ENCODE results near the gene RNF113B. TPM values are rescaled to one million over a fixed set of nuclear protein-coding genes. Genes with fewer than 3 reads are reported as not detected.

The RNF113B gene
- total and polyA plus RNA-seq, 2 donors (not counting 1 experiment from before 2014, with no cell fraction given): not detected

DNA sequence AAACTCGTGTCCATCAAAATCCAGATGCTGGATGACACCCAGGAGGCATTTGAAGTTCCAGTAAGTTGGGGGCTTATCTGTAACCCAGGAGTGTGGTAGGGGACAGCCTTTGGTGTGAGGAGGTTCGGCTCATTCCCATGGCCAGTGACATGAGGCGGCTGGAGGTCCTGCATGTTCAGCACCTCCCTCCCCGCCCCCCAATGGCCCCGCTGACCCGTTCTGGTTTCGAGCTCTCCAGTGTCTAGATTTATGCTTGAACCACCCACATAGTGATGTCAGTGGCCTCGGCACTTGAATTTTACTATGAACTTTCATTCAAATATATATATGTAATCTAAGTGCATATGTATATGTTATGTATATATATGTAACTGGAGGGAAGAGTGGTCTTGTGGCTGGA lies 36.3 kb upstream of the RNF113B start:
- POLR2A ChIA-PET: no interaction called here
- H3K27me3 ChIP-seq (replicated peaks in 1 of 4; ENCODE audit: control extremely low read depth in 1 of 4, control insufficient read depth in 3 of 4, insufficient read depth in 4 of 4, low read length in 3 of 4): no peaks in the 10 kb centered on the region
- Mint-ChIP-seq H3K9me3 (ENCODE audit: insufficient read depth) (no peaks in the 10 kb centered on the region), H3K4me3 (no peak overlapping the region), H3K27me3 (peaks cover 7% of the 10 kb centered on the region), H3K27ac (no peak overlapping the region), H3K4me1 (no peaks in the 10 kb centered on the region)
- intact Hi-C loops (cut with micrococcal nuclease): no loop called here
- H3K4me2 ChIP-seq (replicated peaks; ENCODE audit: low read depth, low read length, poor library complexity, severe bottlenecking): no peak overlapping the region
- TF ChIP-seq, protein P1, sequence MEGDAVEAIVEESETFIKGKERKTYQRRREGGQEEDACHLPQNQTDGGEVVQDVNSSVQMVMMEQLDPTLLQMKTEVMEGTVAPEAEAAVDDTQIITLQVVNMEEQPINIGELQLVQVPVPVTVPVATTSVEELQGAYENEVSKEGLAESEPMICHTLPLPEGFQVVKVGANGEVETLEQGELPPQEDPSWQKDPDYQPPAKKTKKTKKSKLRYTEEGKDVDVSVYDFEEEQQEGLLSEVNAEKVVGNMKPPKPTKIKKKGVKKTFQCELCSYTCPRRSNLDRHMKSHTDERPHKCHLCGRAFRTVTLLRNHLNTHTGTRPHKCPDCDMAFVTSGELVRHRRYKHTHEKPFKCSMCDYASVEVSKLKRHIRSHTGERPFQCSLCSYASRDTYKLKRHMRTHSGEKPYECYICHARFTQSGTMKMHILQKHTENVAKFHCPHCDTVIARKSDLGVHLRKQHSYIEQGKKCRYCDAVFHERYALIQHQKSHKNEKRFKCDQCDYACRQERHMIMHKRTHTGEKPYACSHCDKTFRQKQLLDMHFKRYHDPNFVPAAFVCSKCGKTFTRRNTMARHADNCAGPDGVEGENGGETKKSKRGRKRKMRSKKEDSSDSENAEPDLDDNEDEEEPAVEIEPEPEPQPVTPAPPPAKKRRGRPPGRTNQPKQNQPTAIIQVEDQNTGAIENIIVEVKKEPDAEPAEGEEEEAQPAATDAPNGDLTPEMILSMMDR (IDR thresholded peaks at IDR 0.05): no peak
- no peak for TF ChIP-seq EZH2 (IDR thresholded peaks at IDR 0.05; ENCODE audit: borderline replicate concordance, insufficient read depth, low read depth, low read length, poor library complexity, severe bottlenecking)
- H3K4me3 ChIP-seq (ENCODE audit: control extremely low read depth in 1 of 5, extremely low read depth in 1 of 5, insufficient read depth in 1 of 5, low read depth in 2 of 5, low read length in 4 of 5): no peak overlapping the region
- DNase-seq: no peak
- H3K9ac ChIP-seq (ENCODE audit: low read length): no peak overlapping the region
- H2AFZ ChIP-seq (ENCODE audit: insufficient read depth, low read depth, low read length, poor library complexity, severe bottlenecking): no peak overlapping the region
- WGBS (ENCODE audit: insufficient coverage): 95% methylated on average over 3 of the region's 8 CpGs
- no peaks in the 10 kb centered on the region for H3K4me1 ChIP-seq (ENCODE audit: control insufficient read depth in 2 of 2, insufficient read depth in 2 of 2, low read length in 2 of 2)
- no peak for ATAC-seq (ENCODE audit: low read depth)
- H3K36me3 ChIP-seq (replicated peaks in 1 of 2; ENCODE audit: control extremely low read depth in 1 of 2, control insufficient read depth in 1 of 2, extremely low read depth in 1 of 2, insufficient read depth in 2 of 2, low read length in 1 of 2): no peaks in the 10 kb centered on the region
- CTCF ChIA-PET: no interaction called here
- no peak overlapping the region for H3K27ac ChIP-seq (ENCODE audit: low read length in 2 of 2)
- H3K9me3 ChIP-seq (ENCODE audit: control extremely low read depth in 1 of 3, control insufficient read depth in 2 of 3, insufficient read depth in 1 of 3, low read length in 2 of 3): no peaks in the 10 kb centered on the region
- H4K20me1 ChIP-seq (ENCODE audit: control insufficient read depth, insufficient read depth, low read length, poor library complexity, severe bottlenecking): no peaks in the 10 kb centered on the region
- H3K79me2 ChIP-seq (ENCODE audit: control insufficient read depth, insufficient read depth, low read length): no peaks in the 10 kb centered on the region

DNA sequence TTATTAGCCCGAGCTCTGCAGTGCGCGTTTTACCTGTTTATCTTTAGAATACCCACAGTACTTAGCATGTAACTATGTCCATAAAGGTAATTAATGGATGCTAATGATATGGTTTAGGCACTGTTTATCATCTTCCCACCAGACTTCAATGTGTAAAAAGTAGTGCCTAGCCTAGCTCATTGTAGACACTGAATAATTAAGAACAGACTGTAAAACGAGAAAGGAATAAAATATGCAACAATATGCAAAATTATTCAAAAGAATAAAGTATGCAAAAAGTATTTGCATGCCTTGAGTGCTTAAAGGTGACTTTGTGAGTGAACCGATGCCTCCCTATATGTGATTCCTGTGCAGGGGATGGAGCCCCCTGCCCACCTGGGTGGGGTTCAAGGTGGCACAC lies 35.7 kb upstream of the RNF113B start:
- H3K4me1 Mint-ChIP-seq: no peaks in the 10 kb centered on the region
- Histone ChIP-seq H3K4me2 (replicated peaks; ENCODE audit: low read depth, low read length, poor library complexity, severe bottlenecking) (no peak overlapping the region), H3K27ac (ENCODE audit: low read length in 2 of 2) (no peak overlapping the region), H3K27me3 (replicated peaks in 1 of 4; ENCODE audit: control extremely low read depth in 1 of 4, control insufficient read depth in 3 of 4, insufficient read depth in 4 of 4, low read length in 3 of 4) (no peaks in the 10 kb centered on the region), H3K4me1 (ENCODE audit: control insufficient read depth in 2 of 2, insufficient read depth in 2 of 2, low read length in 2 of 2) (no peaks in the 10 kb centered on the region), H3K9me3 (ENCODE audit: control extremely low read depth in 1 of 3, control insufficient read depth in 2 of 3, insufficient read depth in 1 of 3, low read length in 2 of 3) (no peaks in the 10 kb centered on the region), H4K20me1 (ENCODE audit: control insufficient read depth, insufficient read depth, low read length, poor library complexity, severe bottlenecking) (no peaks in the 10 kb centered on the region), H2AFZ (ENCODE audit: insufficient read depth, low read depth, low read length, poor library complexity, severe bottlenecking) (no peak overlapping the region), H3K4me3 (ENCODE audit: control extremely low read depth in 1 of 5, extremely low read depth in 1 of 5, insufficient read depth in 1 of 5, low read depth in 2 of 5, low read length in 4 of 5) (no peak overlapping the region), H3K9ac (ENCODE audit: low read length) (no peak overlapping the region), H3K36me3 (replicated peaks in 1 of 2; ENCODE audit: control extremely low read depth in 1 of 2, control insufficient read depth in 1 of 2, extremely low read depth in 1 of 2, insufficient read depth in 2 of 2, low read length in 1 of 2) (no peaks in the 10 kb centered on the region), H3K79me2 (ENCODE audit: control insufficient read depth, insufficient read depth, low read length) (no peaks in the 10 kb centered on the region)
- no peak for DNase-seq
- ChIA-PET POLR2A (no interaction called here), CTCF (no interaction called here)
- 80% methylated on average over 1 of the region's 5 CpGs for WGBS (ENCODE audit: insufficient coverage)
- no peak overlapping the region for H3K4me3 Mint-ChIP-seq
- peaks cover 9% of the 10 kb centered on the region for H3K27me3 Mint-ChIP-seq
- intact Hi-C loops (cut with micrococcal nuclease): no loop called here
- no peaks in the 10 kb centered on the region for H3K9me3 Mint-ChIP-seq (ENCODE audit: insufficient read depth)
- TF ChIP-seq, protein P1 (IDR thresholded peaks at IDR 0.05): no peak
- TF ChIP-seq EZH2 (IDR thresholded peaks at IDR 0.05; ENCODE audit: borderline replicate concordance, insufficient read depth, low read depth, low read length, poor library complexity, severe bottlenecking): no peak
- no peak for ATAC-seq (ENCODE audit: low read depth)
- H3K27ac Mint-ChIP-seq: no peak overlapping the region

All from B cell (primary cell).